ENCODE data around the gene CPNE5.

- no peak for TF ChIP-seq POLR2A (IDR thresholded peaks at IDR 0.05)
- TF ChIP-seq CTCF (IDR thresholded peaks at IDR 0.05): no peak
Observed at GRCh38 chr6:36766399-36766945, 72.8 kb downstream of the CPNE5 start.

Measured in uterus (tissue), 2 donors.